ENCODE measurements around the gene BSG. TPM values are rescaled to one million over a fixed set of nuclear protein-coding genes. Genes with fewer than 3 reads are reported as not detected.

BSG gene
- total RNA-seq, 3 donors from 2014 or later = 270 to 515 (median 282) TPM

- Histone ChIP-seq H3K27me3 (peaks cover 17 to 64% of the 10 kb centered on the region in 2 donors), H3K4me3 (peak within 1 kb of the TSS in 2 of 3 donors; percentile 16 to 52), H3K4me1 (peaks cover 6 to 7% of the 10 kb centered on the region in 2 donors), H3K27ac (no peak within 1 kb of the TSS), H3K9me3 (no peaks in the 10 kb centered on the region), H3K36me3 (no peaks in the 10 kb centered on the region)
- intact Hi-C loops (cut with DNase I; ENCODE audit: low total_unique reads) = no loop called here
- TF ChIP-seq CTCF (IDR thresholded peaks at IDR 0.05) (no peak), POLR2AphosphoS5 (IDR thresholded peaks at IDR 0.05) (no peak), POLR2A (IDR thresholded peaks at IDR 0.05) (no peak)
- no peak for DNase-seq (ENCODE audit: low spot score in 2 of 2)
Observed at GRCh38 chr19:589693-590395, 17.4 kb downstream of the BSG start, which contains the start of gene HCN2. Gene HCN2 (plus strand): TSS chr19:589881. CDS start chr19:589946, 65 bp downstream.

DNA sequence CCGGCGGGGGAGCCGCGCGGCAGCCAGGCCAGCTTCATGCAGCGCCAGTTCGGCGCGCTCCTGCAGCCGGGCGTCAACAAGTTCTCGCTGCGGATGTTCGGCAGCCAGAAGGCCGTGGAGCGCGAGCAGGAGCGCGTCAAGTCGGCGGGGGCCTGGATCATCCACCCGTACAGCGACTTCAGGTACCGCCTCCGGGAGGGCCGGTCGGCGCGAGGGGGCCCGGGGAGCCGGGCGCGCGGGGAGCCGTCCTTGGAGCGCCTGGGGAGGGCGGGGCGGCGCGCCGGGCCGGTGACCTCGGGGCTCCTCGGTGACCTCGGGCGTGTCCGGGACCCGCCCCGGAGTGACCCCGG is 18.0 kb downstream of the BSG start:
- Histone ChIP-seq H3K27ac (no peak overlapping the region), H3K27me3 (peaks cover 17 to 64% of the 10 kb centered on the region in 2 donors), H3K4me3 (peak overlapping the region in 2 of 3 donors; percentile 13 to 52), H3K36me3 (no peaks in the 10 kb centered on the region), H3K4me1 (peaks cover 6 to 7% of the 10 kb centered on the region in 2 donors), H3K9me3 (no peaks in the 10 kb centered on the region)
- TF ChIP-seq POLR2A (IDR thresholded peaks at IDR 0.05) = no peak
- no peak for TF ChIP-seq CTCF (IDR thresholded peaks at IDR 0.05)
- no peak for TF ChIP-seq POLR2AphosphoS5 (IDR thresholded peaks at IDR 0.05)
- no peak for DNase-seq (ENCODE audit: low spot score in 2 of 2)
- intact Hi-C loops (cut with DNase I; ENCODE audit: low total_unique reads) = no loop called here

GRCh38 chr19:590750-591098 is 18.3 kb downstream of the BSG start:
- DNase-seq (ENCODE audit: low spot score in 2 of 2) = no peak
- Histone ChIP-seq H3K27me3 (peaks cover 17 to 64% of the 10 kb centered on the region in 2 donors), H3K4me1 (peaks cover 6 to 7% of the 10 kb centered on the region in 2 donors), H3K27ac (no peak overlapping the region), H3K4me3 (peak overlapping the region in 2 of 3 donors; percentile 13 to 52), H3K9me3 (no peaks in the 10 kb centered on the region), H3K36me3 (no peaks in the 10 kb centered on the region)
- TF ChIP-seq POLR2A (IDR thresholded peaks at IDR 0.05) = no peak
- TF ChIP-seq POLR2AphosphoS5 (IDR thresholded peaks at IDR 0.05) = no peak
- TF ChIP-seq CTCF (IDR thresholded peaks at IDR 0.05) = no peak
- intact Hi-C loops (cut with DNase I; ENCODE audit: low total_unique reads) = no loop called here

DNA sequence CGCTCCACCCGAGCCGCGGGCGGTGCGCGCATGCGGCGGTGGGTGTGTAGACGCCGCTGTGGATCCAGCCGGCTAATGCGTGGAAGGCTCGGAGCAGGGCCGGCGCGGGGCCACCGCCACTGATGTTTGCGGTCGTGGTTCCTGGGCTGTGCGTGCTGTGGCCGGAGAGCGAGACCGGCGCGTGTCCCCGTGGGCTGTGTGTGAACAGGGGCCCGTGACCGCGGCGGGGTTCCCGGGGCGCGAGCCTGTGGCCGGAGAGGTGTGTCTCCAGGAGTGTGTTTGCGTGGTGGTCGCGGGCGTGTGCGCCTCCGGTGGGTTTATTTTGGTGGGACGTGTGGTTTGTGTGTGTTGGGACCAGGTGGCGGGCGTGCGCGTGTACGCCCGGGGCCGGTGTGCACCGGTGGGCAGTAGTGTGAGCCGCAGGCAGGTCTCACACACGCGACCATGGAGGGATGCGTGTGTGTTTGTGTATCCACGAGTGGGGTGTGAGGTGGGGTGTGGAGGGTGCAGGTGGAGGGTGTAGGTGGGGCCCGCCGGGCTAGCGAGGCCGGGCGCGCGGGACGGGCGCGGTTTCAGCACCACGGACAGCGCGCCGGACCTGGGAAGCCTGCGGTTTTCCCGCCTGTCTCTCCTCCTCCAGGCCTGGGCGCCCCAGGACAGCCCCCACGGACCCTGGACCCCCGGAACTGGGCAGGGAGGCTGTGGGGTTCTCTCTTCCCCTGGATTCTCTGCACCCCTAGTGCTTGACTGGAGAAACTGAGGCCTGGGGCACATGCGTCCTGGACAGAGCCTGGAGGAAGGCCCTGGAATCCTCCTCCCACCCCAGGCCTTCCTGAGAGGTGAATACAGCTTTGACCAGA is 18.9 kb downstream of the BSG start:
- Histone ChIP-seq H3K4me1 (peaks cover 6 to 7% of the 10 kb centered on the region in 2 donors), H3K9me3 (no peaks in the 10 kb centered on the region), H3K4me3 (peak overlapping the region in 1 of 3 donors; percentile 52), H3K27me3 (peaks cover 17 to 64% of the 10 kb centered on the region in 2 donors), H3K36me3 (no peaks in the 10 kb centered on the region), H3K27ac (no peak overlapping the region)
- intact Hi-C loops (cut with DNase I; ENCODE audit: low total_unique reads) = no loop called here
- TF ChIP-seq CTCF (IDR thresholded peaks at IDR 0.05) (no peak), POLR2A (IDR thresholded peaks at IDR 0.05) (no peak), POLR2AphosphoS5 (IDR thresholded peaks at IDR 0.05) (no peak)
- DNase-seq (ENCODE audit: low spot score in 2 of 2) = no peak

DNA sequence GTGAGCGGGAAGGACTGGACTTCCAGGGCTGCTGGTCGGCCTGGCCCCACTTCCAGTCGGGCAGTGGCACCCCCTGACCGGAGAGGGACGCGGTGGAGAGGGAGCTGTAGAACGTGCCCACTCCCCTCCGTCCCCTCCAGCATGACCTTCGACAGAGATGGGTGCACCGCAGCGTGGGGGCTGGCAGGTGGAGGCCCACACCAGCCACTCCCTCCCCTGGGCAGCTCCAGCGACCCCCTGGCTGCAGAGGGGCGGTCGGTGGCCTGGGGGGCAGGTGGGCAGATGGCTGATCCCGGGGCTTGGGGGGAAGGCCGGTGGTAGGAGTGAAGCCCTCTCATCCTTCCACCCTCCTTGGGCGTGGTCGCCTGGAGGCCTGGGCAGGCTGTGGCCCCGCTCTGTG is 19.7 kb downstream of the BSG start:
- H3K36me3 ChIP-seq = no peaks in the 10 kb centered on the region
- peaks cover 17 to 60% of the 10 kb centered on the region in 2 donors for H3K27me3 ChIP-seq
- H3K4me1 ChIP-seq = peaks cover 6 to 7% of the 10 kb centered on the region in 2 donors
- H3K9me3 ChIP-seq = no peaks in the 10 kb centered on the region
- H3K27ac ChIP-seq = no peak overlapping the region
- intact Hi-C loops (cut with DNase I; ENCODE audit: low total_unique reads) = no loop called here
- no peak for DNase-seq (ENCODE audit: low spot score in 2 of 2)
- no peak overlapping the region for H3K4me3 ChIP-seq
- TF ChIP-seq CTCF (IDR thresholded peaks at IDR 0.05) = no peak
- TF ChIP-seq POLR2A (IDR thresholded peaks at IDR 0.05) = no peak
- no peak for TF ChIP-seq POLR2AphosphoS5 (IDR thresholded peaks at IDR 0.05)

All from breast epithelium (tissue), 4 donors.